Kidney (tissue), 14 donors: ENCODE data around the gene LAPTM5. TPM values are rescaled to one million over a fixed set of nuclear protein-coding genes. Genes with fewer than 3 reads are reported as not detected.

Experiments used
- DNase-seq, 5 donors: peaks; one replicate each; pipeline ENCODE4 v3.0.0-alpha.2; 2013 to 2020
- FAIRE-seq: peaks from 2 replicates; lab custom pipeline; 2012; peaks lifted over from hg19 to GRCh38; lab: Jason Lieb, UNC
- H3K27ac ChIP-seq, 2 donors: one replicate each; pipeline ENCODE4 v1.7.0; 2013; ENCODE audit warnings: low read depth in 2 of 2, low read length in 2 of 2, inconsistent platforms in 1 of 2
- H3K27me3 ChIP-seq: one replicate; pipeline ENCODE4 v1.7.1; 2013; ENCODE audit warnings: low read length, inconsistent platforms; ENCODE audit not compliant: control insufficient read depth, insufficient read depth
- H3K36me3 ChIP-seq, 3 donors: one replicate each; pipeline versions ENCODE4 v1.7.0 to v1.7.1; 2013; ENCODE audit warnings: low read length in 3 of 3, control low read depth in 1 of 3, inconsistent platforms in 1 of 3; ENCODE audit not compliant: insufficient read depth in 3 of 3, control insufficient read depth in 2 of 3
- H3K4me1 ChIP-seq, 3 donors: one replicate each; pipeline versions ENCODE4 v1.7.0 to v1.7.1; 2013; ENCODE audit warnings: low read length in 3 of 3, inconsistent platforms in 1 of 3, low read depth in 1 of 3; ENCODE audit not compliant: control insufficient read depth in 2 of 3, insufficient read depth in 2 of 3
- H3K4me3 ChIP-seq, 3 donors: one replicate each; pipeline versions ENCODE4 v1.7.0 to v1.8.1; 2013; ENCODE audit warnings: low read length in 3 of 3, control low read depth in 1 of 3, inconsistent platforms in 1 of 3
- H3K9ac ChIP-seq, 3 donors: one replicate each; pipeline versions ENCODE4 v1.7.0 to v1.7.1; 2013; ENCODE audit warnings: low read length in 3 of 3, control low read depth in 1 of 3, inconsistent platforms in 1 of 3
- H3K9me3 ChIP-seq, 3 donors: one replicate each; pipeline versions ENCODE4 v1.7.0 to v1.7.1; 2013; ENCODE audit warnings: low read length in 3 of 3, control low read depth in 1 of 3, inconsistent platforms in 1 of 3; ENCODE audit not compliant: control insufficient read depth in 2 of 3, insufficient read depth in 1 of 3
- CTCF ChIP-seq: IDR thresholded peaks from 3 replicates; pipeline ENCODE4 v1.5.1; 2012; ENCODE audit warnings: mild to moderate bottlenecking, moderate library complexity, borderline replicate concordance; ENCODE audit not compliant: insufficient read depth; ENCODE audit errors: extremely low read depth
- intact Hi-C: fragments of 100-400 bp; cut with DNase I; formaldehyde crosslinking; loops from one replicate; pipeline ENCODE4 v1.11.1; 2022
- polyA plus RNA-seq: library from polyadenylated mRNA; stranded (reverse); fragments of 350-450 nt; fragmentation: Illumina TruSeq; extraction: RNeasy Lipid Tissue Mini Kit (QIAGEN cat#74804); gene quantifications from one replicate; pipeline ENCODE4 v1.2.3, GENCODE V29; 2014; ENCODE audit warnings: low read depth, low replicate concordance; ENCODE audit not compliant: insufficient read depth
- total RNA-seq: library from RNA; stranded (reverse); fragmentation: NEBNext Ultra II Directional; extraction: Animal tissue kit (Norgen Biotek cat#: 25700); gene quantifications from one replicate; pipeline ENCODE4 v1.2.1, GENCODE V29; 2021
- donor health status: control.
- donor health status: control.
- donor health status: control.
- donor health status: control.
- donor health status: control.
- donor health status: DM: yes; HTN: yes; CAD: no.
- donor health status: Normal renal cell carcinoma (clear cell type).

LAPTM5 gene
- total and polyA plus RNA-seq, 2 donors from 2014 or later: 23.5 to 108 TPM

- Histone ChIP-seq H3K4me3 (no peak overlapping the region), H3K36me3 (no peaks in the 10 kb centered on the region), H3K9ac (no peak overlapping the region), H3K27me3 (no peaks in the 10 kb centered on the region), H3K9me3 (no peaks in the 10 kb centered on the region), H3K4me1 (no peaks in the 10 kb centered on the region), H3K27ac (no peak overlapping the region)
- no peak for TF ChIP-seq CTCF
- peak in 1 of 5 donors; percentile 36 for DNase-seq
- FAIRE-seq: no peak
- intact Hi-C loops: no loop called here
These were observed 1.3 kb upstream of the LAPTM5 start for GRCh38 chr1:30758785-30759380.

DNA sequence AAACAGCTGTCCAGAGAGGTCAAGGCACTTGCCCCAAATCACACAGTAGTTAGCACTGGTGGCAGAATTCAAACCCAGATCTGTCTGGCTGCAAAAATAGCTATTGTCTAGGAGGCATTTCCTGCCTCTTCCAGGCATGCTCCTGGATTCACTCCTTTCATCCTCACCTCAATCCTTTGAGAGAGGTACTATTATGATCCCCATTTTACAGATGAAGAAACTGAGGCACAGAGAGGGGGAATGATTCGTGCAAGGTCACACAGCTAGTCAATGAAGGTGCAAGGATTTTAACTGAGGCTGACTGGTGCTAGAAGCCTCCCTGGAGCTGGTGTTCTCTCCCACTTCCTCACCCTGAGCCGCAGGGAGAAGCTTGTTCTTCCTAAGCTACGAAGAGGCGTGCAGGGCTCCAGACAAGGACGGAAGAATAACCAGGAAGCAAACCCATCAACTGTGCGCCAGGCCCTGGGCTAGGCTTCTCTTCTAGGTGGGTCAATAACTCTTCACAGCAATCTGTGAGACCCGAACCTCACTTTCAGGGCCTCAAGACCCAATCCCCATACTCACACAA lies 631 bp upstream of the LAPTM5 start:
- intact Hi-C loops: no loop called here
- no peaks in the 10 kb centered on the region for H3K36me3 ChIP-seq
- no peak overlapping the region for H3K27ac ChIP-seq
- no peak overlapping the region for H3K4me3 ChIP-seq
- no peaks in the 10 kb centered on the region for H3K27me3 ChIP-seq
- H3K4me1 ChIP-seq: no peaks in the 10 kb centered on the region
- no peaks in the 10 kb centered on the region for H3K9me3 ChIP-seq
- DNase-seq (no peak), FAIRE-seq (no peak)
- no peak overlapping the region for H3K9ac ChIP-seq
- TF ChIP-seq CTCF: no peak

GRCh38 chr1:30756545-30757351 lies 826 bp downstream of the LAPTM5 start:
- Histone ChIP-seq H3K4me3 (peak overlapping the region; percentile 3 to 55 (median 52)), H3K9me3 (no peaks in the 10 kb centered on the region), H3K27ac (peak overlapping the region; percentile 32 to 57), H3K4me1 (no peaks in the 10 kb centered on the region), H3K9ac (peak overlapping the region in 1 of 3 donors; percentile 40), H3K27me3 (no peaks in the 10 kb centered on the region), H3K36me3 (no peaks in the 10 kb centered on the region)
- TF ChIP-seq CTCF: no peak
- intact Hi-C loops: no loop called here
- FAIRE-seq (no peak), DNase-seq (peak in 2 of 5 donors; percentile 34 to 75)
